GM11168 (cell line): ENCODE results near the gene ITPR1.

ENCODE experiments used
- in situ Hi-C: fragments of 300-500 bp; cut with MboI; formaldehyde crosslinking; loops from one replicate; pipeline ENCODE4 v1.12.0; 2022; ENCODE audit warnings: low sequenced_read_pairs; ENCODE audit not compliant: unreplicated experiment

ITPR1 gene

GRCh38 chr3:4629095-4630007 is 136.2 kb downstream of the ITPR1 start:
- in situ Hi-C loops, result loop anchor here (10.0 kb wide), 1 partner anchor 275 kb away; no protein-coding TSS in a partner anchor

- in situ Hi-C loops, result loop anchor here (10.0 kb wide), 1 partner anchor 279 kb away; no protein-coding TSS in a partner anchor
Measured at GRCh38 chr3:4633078-4634004, 140.2 kb downstream of the ITPR1 start.

GRCh38 chr3:4634894-4635293 is 141.7 kb downstream of the ITPR1 start:
- in situ Hi-C loops, result loop anchor here (10.0 kb wide), 1 partner anchor 280 kb away; no protein-coding TSS in a partner anchor

- in situ Hi-C loops, result loop anchor here (10.0 kb wide), 1 partner anchor 282 kb away; no protein-coding TSS in a partner anchor
Measured at GRCh38 chr3:4637265-4637664, 144.1 kb downstream of the ITPR1 start.

GRCh38 chr3:4641863-4642563 is 148.9 kb downstream of the ITPR1 start:
- in situ Hi-C loops, result no loop called here

- in situ Hi-C loops, result no loop called here
Measured at GRCh38 chr3:4642611-4643010, 149.5 kb downstream of the ITPR1 start.

GRCh38 chr3:4643904-4644547 is 150.9 kb downstream of the ITPR1 start:
- in situ Hi-C loops, result no loop called here

GRCh38 chr3:4644951-4645350 is 151.8 kb downstream of the ITPR1 start:
- in situ Hi-C loops, result no loop called here

GRCh38 chr3:4645468-4645867 is 152.3 kb downstream of the ITPR1 start:
- in situ Hi-C loops, result no loop called here

GRCh38 chr3:4647411-4647810 is 154.3 kb downstream of the ITPR1 start:
- in situ Hi-C loops, result no loop called here

GRCh38 chr3:4655145-4656045 is 162.2 kb downstream of the ITPR1 start:
- in situ Hi-C loops, result no loop called here

GRCh38 chr3:4656059-4656458 is 162.9 kb downstream of the ITPR1 start:
- in situ Hi-C loops, result no loop called here

- in situ Hi-C loops, result no loop called here
Measured at GRCh38 chr3:4656626-4657328, 163.6 kb downstream of the ITPR1 start.

- in situ Hi-C loops, result no loop called here
Measured at GRCh38 chr3:4660936-4661335, 167.8 kb downstream of the ITPR1 start.

- in situ Hi-C loops, result no loop called here
Measured at GRCh38 chr3:4664412-4664811, 171.3 kb downstream of the ITPR1 start.

- in situ Hi-C loops, result no loop called here
Measured at GRCh38 chr3:4665197-4665596, 172.0 kb downstream of the ITPR1 start.

GRCh38 chr3:4666071-4666470 is 172.9 kb downstream of the ITPR1 start:
- in situ Hi-C loops, result no loop called here

- in situ Hi-C loops, result no loop called here
Measured at GRCh38 chr3:4670352-4670751, 177.2 kb downstream of the ITPR1 start.
